Left renal cortex interstitium (tissue), 4 donors: ENCODE measurements around the gene GJA4. TPM values are rescaled to one million over a fixed set of nuclear protein-coding genes. Genes with fewer than 3 reads are reported as not detected.
"Not testable (repeated sequence)": the region's sequence is repeated elsewhere in the genome, so short reads cannot be mapped to it uniquely, and the experiment has no call there.

Experiments
- DNase-seq, 4 donors: peaks; one replicate each; pipeline ENCODE4 v3.0.0-alpha.2; 2013; ENCODE audit warnings: low read depth in 4 of 4, low spot score in 2 of 4, missing footprints in 1 of 4
- polyA plus RNA-seq, 4 donors: library from polyadenylated mRNA; unstranded; fragments of 120-200 nt; gene quantifications; one replicate each; pipeline ENCODE4 v1.2.1, GENCODE V29; 2013; ENCODE audit not compliant: insufficient read length in 4 of 4

Gene GJA4
- polyA plus RNA-seq, 4 donors: 14.0 to 22.0 (median 20.0) TPM

- no peak for DNase-seq
Observed at GRCh38 chr1:34763142-34763781, 29.5 kb upstream of the GJA4 start.

DNA sequence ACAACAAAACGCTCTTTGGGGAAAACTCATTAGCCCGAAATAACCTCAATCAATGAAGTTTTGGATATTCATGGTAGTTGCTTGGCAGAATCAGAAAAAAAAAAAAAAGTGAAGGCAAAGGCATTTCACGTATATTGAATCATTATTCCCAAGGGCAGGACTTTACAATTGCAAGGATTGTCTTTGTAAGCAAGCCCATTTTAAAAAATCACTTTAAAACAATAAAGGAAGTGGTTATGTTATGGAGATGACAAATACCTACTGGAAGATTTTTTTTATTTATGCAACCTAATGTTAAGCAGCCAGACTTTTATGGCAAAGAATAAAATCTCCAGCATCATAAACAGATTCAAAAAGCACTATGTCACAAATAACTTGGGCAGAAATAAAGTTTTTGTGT, 23.9 kb upstream of the GJA4 start:
- no peak for DNase-seq

DNA sequence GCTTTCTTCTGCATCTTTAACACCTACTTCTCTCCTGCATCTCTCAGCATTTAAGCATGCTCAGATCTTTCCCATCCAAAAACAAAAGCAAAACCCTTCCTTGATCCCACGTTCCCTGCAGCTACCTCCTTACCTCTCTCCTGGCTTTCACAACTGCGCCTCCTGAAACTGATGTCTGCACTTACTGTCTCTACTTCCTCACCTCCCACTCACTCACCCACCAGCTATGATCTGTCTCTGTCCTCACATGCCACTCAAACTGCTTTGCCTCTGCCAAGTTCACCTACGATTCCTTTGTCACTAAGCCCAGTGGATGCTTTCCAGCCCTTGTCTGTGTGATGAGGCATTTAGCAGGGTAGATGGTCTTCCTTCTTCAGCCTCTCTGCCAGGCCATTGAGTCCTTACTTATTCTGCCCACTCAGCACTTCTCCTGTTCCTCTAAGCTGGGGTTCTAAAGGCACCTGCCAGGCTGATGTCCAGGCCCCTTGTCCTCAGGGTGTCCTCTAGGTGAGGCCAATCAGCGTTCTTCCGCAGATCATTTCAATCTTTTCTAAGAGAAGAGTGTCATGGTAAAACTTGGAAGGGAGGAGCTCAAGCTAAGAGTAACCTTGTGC, 21.8 kb upstream of the GJA4 start:
- DNase-seq: no peak

DNA sequence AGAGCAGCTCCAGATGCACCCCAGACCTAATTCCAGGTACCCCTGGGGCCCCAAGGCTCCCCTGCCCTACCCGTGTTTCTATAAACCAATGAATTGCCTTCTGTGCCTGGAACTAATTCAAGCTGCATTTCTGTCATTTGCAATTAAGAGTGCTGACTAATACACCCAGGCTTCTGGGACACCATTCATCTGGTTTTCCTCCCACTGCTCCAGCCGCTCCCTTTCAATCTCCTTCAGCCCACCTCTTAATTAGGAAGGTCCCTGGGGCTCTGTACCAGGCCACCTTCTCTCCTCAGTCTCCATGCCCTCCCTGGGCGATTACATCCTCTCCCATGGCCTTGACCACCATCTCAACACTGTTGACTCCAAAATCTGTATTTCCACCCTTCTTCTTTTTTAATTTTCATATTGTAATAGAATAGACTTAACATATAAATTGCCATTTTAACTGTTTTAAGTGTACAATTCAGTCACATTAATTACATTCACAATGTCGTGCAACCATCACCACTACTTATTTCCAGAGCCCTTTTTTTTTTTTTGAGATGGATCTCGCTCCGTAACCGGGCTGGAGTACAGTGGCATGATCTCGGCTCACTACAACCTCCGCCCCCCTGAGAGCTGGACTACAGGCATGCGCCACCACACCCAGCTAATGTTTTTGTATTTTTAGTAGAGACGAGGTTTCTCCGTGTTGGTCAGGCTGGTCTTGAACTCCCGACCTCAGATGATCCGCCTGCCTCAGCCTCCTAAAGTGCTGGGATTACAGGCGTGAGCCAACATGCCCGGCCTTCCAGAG, 21.0 kb upstream of the GJA4 start:
- DNase-seq: no peak

- not testable (repeated sequence) for DNase-seq
Observed at GRCh38 chr1:34773114-34773513, 19.7 kb upstream of the GJA4 start.

GRCh38 chr1:34774957-34775356, 17.8 kb upstream of the GJA4 start:
- no peak for DNase-seq

- DNase-seq: no peak
Observed at GRCh38 chr1:34776911-34777310, 15.9 kb upstream of the GJA4 start.

DNA sequence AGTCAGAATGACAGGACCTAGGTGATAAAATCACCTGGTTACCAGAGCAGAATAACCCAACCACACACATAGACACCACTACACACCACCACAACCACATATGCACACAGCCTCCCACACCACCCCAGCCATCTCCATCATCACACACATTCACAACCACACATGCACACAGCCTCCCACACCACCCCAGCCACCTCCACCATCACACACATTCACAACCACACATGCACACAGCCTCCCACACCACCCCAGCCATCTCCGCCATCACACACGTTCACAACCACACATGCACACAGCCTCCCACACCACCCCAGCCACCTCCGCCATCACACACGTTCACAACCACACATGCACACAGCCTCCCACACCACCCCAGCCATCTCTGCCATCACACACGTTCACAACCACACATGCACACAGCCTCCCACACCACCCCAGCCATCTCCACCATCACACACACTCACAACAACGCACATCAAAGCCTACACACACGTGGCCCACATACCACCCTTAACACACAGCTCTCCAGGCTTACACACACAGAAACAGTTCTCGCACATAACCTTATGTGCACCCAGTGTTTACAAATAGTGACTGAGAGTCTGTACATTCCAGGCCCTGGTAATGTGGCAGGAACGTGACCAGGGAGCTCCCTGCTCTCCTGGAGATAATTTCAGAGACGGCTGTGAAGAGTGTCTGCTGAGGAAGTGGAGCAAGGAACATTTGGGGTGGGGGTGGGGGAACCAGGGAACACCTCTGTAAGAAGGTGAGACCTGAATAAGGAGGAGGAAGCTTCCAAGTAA, 15.1 kb upstream of the GJA4 start:
- no peak for DNase-seq

GRCh38 chr1:34778381-34778780, 14.4 kb upstream of the GJA4 start:
- DNase-seq: no peak

- DNase-seq: no peak
Observed at GRCh38 chr1:34779005-34779404, 13.8 kb upstream of the GJA4 start.

GRCh38 chr1:34779526-34779925, 13.3 kb upstream of the GJA4 start:
- DNase-seq: no peak

DNA sequence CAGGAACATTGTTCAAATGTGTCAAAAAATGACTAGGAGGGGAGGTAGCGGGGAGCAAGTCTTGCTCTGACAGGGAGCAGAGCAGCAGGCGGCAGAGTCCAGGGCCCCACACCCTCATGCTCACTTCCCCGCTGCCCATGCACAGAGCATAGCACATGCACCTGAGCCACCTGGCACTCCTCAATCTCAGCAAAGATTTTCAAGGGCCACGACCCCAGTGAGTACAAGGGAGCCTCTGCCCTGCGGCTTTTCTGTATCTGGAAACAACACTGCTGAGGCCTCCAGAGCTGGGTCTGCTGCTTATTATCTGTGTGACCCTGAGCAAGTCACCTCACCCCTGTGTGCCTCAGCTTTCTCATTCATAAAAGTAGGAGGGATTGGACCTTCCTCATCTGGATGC, 12.8 kb upstream of the GJA4 start:
- DNase-seq: no peak

DNA sequence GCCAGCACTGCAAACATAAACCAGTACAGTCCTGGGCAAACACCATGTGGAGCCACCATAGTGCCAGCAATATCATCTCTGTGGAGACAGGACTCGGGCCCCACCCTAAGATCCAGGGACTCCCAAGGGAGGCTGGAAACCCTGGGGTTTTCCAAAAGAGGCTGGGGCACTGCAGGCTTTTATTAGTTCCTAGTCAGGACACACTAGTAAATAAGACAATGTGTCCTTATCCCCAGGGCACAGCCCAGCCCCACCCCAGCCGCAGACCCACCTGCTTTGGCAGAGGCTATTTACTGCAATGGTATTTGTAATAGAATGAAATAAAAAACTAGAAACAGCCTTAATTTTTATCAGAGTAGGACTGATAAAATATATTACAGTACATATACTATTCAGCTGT, 12.3 kb upstream of the GJA4 start:
- DNase-seq: no peak

DNA sequence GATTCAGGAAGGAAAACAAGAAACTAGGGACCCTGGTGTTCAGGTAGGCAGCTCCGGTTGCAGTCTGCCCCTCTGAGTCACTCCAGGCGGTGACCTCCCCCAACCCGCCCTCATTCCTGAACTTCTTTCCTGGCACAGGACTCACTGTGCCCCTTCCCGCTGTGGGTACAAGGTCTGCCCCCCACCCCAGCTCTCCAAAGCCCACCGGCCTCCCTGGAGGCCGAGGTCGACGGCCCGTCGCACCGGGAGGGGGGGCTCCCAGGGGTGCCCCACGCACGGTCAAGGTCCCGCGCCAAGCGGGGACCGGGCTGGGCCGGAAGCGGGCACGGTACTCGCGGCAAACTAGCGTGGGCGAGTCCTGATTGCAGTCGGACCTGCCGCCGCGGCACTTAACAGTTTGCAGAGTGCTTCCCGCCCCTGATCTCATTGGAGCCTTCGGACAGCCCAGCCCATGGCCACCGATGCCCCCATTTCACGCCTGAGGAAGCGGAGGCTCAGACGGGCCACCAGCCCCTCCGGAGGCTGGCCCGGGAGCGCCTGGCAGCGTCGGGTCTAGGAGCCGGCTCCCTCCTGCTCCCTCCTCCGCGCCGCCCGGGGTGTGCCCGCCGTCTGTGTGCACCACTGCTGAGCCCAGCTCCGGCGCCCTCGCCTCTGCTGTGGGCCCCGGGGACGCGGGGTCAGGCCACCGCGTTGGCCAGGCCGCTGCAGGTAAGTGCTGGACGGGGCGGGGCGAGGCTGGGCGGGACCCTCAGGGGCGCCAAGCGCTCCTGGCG, 11.5 kb upstream of the GJA4 start, which contains the start of gene GJB3:
Gene GJB3, plus strand, starts transcription at position 144 of the 773 bp plus-strand sequence. CDS start 3,549 bp downstream, outside the sequence.
- no peak for DNase-seq

GRCh38 chr1:34781844-34782391, 10.9 kb upstream of the GJA4 start:
- DNase-seq: no peak

GRCh38 chr1:34784751-34785221, 8.0 kb upstream of the GJA4 start:
- DNase-seq: no peak

- no peak for DNase-seq
Observed at GRCh38 chr1:34785231-34785874, 7.4 kb upstream of the GJA4 start.

DNA sequence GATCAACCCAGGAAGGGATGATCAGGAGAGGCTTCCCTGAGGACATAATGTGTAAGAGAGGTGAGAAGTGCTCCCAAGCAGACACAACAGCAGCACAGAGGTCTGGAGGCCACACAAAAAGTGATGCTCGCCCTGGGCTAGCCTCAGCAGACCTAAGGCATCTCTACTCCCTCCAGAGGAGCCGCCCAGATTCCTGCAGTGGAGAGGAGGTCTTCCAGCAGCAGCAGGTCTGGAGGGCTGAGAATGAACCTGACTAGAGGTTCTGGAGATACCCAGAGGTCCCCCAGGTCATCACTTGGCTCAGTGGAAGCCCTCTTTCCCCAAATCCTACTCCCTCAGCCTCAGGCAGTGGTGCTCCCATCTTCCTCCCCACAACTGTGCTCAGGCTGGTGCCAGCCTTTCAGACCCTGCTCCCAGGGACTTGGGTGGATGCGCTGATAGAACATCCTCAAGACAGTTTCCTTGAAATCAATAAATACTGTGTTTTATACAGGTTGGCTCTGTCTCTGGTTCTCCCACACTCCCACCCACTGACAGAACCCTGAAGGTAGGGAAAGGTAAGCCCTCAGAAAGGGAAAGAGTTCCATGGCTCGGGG, 6.8 kb upstream of the GJA4 start:
- no peak for DNase-seq
